ENCODE data around the gene ZDHHC18. TPM values are rescaled to one million over a fixed set of nuclear protein-coding genes. Genes with fewer than 3 reads are reported as not detected.

ZDHHC18 gene
- total RNA-seq (2014; rRNA removed; shearing (Covaris generic)): 18.4 and 19.9 TPM in 2 replicates

GRCh38 chr1:26826261-26827105 is at the start of gene ZDHHC18:
Gene ZDHHC18 (plus strand): TSS chr1:26826688. CDS start chr1:26826805, 117 bp downstream.
- H3K4me3 ChIP-seq: peak within 1 kb of the TSS; percentile 56
- peak; percentile 54 to 62 for DNase-seq (ENCODE audit: low read depth in 1 of 2, low spot score in 2 of 2)
- no peak within 1 kb of the TSS for H3K27ac ChIP-seq
- H3K4me1 ChIP-seq (replicated peaks): peaks cover 18% of the 10 kb centered on the region
- peaks cover 8% of the 10 kb centered on the region; the same call in 1 of the 2 replicates for H3K36me3 ChIP-seq
- no peaks in the 10 kb centered on the region for H3K9me3 ChIP-seq (replicated peaks)
- no peaks in the 10 kb centered on the region for H3K27me3 ChIP-seq (replicated peaks)

DNA sequence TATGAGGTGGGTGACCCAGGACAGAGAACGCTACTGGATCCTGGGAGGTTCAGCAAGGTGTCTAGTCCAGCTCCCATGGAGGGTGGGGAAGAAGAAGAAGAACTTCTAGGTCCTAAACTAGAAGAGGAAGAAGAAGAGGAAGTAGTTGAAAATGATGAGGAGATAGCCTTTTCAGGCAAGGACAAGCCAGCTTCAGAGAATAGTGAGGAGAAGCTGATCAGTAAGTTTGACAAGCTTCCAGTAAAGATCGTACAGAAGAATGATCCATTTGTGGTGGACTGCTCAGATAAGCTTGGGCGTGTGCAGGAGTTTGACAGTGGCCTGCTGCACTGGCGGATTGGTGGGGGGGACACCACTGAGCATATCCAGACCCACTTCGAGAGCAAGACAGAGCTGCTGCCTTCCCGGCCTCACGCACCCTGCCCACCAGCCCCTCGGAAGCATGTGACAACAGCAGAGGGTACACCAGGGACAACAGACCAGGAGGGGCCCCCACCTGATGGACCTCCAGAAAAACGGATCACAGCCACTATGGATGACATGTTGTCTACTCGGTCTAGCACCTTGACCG is 47.3 kb upstream of the ZDHHC18 start:
- no peak for DNase-seq (ENCODE audit: low read depth in 1 of 2, low spot score in 2 of 2)
- Histone ChIP-seq H3K9me3 (replicated peaks) (no peaks in the 10 kb centered on the region), H3K4me3 (no peak overlapping the region), H3K4me1 (replicated peaks) (peaks cover 31% of the 10 kb centered on the region), H3K27me3 (replicated peaks) (no peaks in the 10 kb centered on the region), H3K27ac (no peak overlapping the region), H3K36me3 (peaks cover 92% of the 10 kb centered on the region)

GRCh38 chr1:26780344-26780957 is 46.0 kb upstream of the ZDHHC18 start:
- DNase-seq (ENCODE audit: low read depth in 1 of 2, low spot score in 2 of 2): no peak
- Histone ChIP-seq H3K4me1 (replicated peaks) (peaks cover 43% of the 10 kb centered on the region), H3K9me3 (replicated peaks) (no peaks in the 10 kb centered on the region), H3K27me3 (replicated peaks) (no peaks in the 10 kb centered on the region), H3K27ac (no peak overlapping the region), H3K4me3 (no peak overlapping the region), H3K36me3 (peaks cover 79% of the 10 kb centered on the region)

- H3K4me1 ChIP-seq (replicated peaks): peaks cover 52% of the 10 kb centered on the region
- no peak for DNase-seq (ENCODE audit: low read depth in 1 of 2, low spot score in 2 of 2)
- no peak overlapping the region for H3K27ac ChIP-seq
- no peak overlapping the region for H3K4me3 ChIP-seq
- H3K9me3 ChIP-seq (replicated peaks): no peaks in the 10 kb centered on the region
- peaks cover 71% of the 10 kb centered on the region for H3K36me3 ChIP-seq
- H3K27me3 ChIP-seq (replicated peaks): no peaks in the 10 kb centered on the region
Observed at GRCh38 chr1:26781206-26781825, 45.2 kb upstream of the ZDHHC18 start.

GRCh38 chr1:26782521-26783212 is 43.8 kb upstream of the ZDHHC18 start:
- Histone ChIP-seq H3K36me3 (peaks cover 57% of the 10 kb centered on the region), H3K27ac (no peak overlapping the region), H3K4me3 (no peak overlapping the region), H3K9me3 (replicated peaks) (no peaks in the 10 kb centered on the region), H3K27me3 (replicated peaks) (no peaks in the 10 kb centered on the region), H3K4me1 (replicated peaks) (peaks cover 65% of the 10 kb centered on the region)
- DNase-seq (ENCODE audit: low read depth in 1 of 2, low spot score in 2 of 2): peak in 1 of 2 experiments; percentile 35

GRCh38 chr1:26783646-26784022 is 42.9 kb upstream of the ZDHHC18 start:
- Histone ChIP-seq H3K9me3 (replicated peaks) (no peaks in the 10 kb centered on the region), H3K27me3 (replicated peaks) (no peaks in the 10 kb centered on the region), H3K4me3 (no peak overlapping the region), H3K27ac (no peak overlapping the region), H3K4me1 (replicated peaks) (peaks cover 72% of the 10 kb centered on the region), H3K36me3 (peaks cover 48% of the 10 kb centered on the region)
- DNase-seq (ENCODE audit: low read depth in 1 of 2, low spot score in 2 of 2): no peak

GRCh38 chr1:26784023-26784871 is 42.2 kb upstream of the ZDHHC18 start:
- Histone ChIP-seq H3K9me3 (replicated peaks) (no peaks in the 10 kb centered on the region), H3K4me3 (no peak overlapping the region), H3K27me3 (replicated peaks) (no peaks in the 10 kb centered on the region), H3K36me3 (peaks cover 41% of the 10 kb centered on the region), H3K4me1 (replicated peaks) (peaks cover 78% of the 10 kb centered on the region), H3K27ac (no peak overlapping the region)
- peak; percentile 78 to 87 for DNase-seq (ENCODE audit: low read depth in 1 of 2, low spot score in 2 of 2)

DNA sequence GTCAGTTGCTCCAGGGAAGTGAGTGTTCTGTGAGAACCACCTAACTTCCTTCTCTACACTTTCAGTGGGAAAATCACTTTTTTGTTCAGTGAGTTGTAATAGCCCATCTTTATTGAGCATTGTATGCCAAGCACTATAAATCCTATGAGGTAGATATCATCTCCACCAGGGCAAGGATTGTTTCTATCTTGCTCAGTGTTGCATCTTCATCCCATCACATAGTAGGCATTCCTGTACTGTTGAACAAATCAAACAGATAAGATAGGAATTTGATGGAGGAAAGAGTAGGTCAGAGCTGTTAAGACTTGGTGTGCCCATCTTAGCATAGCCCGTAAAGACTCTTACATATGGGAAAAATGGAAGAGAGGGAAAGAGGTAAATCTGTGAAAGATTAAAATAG is 41.6 kb upstream of the ZDHHC18 start:
- H3K9me3 ChIP-seq (replicated peaks): no peaks in the 10 kb centered on the region
- 0 out of 2 replicates have a peak overlapping the region, but pooled peaks have one; percentile 99 for H3K27ac ChIP-seq
- DNase-seq (ENCODE audit: low read depth in 1 of 2, low spot score in 2 of 2): no peak
- peaks cover 35% of the 10 kb centered on the region for H3K36me3 ChIP-seq
- no peak overlapping the region for H3K4me3 ChIP-seq
- no peaks in the 10 kb centered on the region for H3K27me3 ChIP-seq (replicated peaks)
- peaks cover 84% of the 10 kb centered on the region for H3K4me1 ChIP-seq (replicated peaks)

GRCh38 chr1:26785611-26786436 is 40.7 kb upstream of the ZDHHC18 start:
- no peaks in the 10 kb centered on the region for H3K9me3 ChIP-seq (replicated peaks)
- peak overlapping the region; percentile 99 for H3K27ac ChIP-seq
- H3K4me1 ChIP-seq (replicated peaks): peaks cover 90% of the 10 kb centered on the region
- no peaks in the 10 kb centered on the region for H3K27me3 ChIP-seq (replicated peaks)
- peak in 1 of 2 experiments; percentile 55 for DNase-seq (ENCODE audit: low read depth in 1 of 2, low spot score in 2 of 2)
- no peak overlapping the region for H3K4me3 ChIP-seq
- H3K36me3 ChIP-seq: peaks cover 26% of the 10 kb centered on the region

GRCh38 chr1:26786437-26787380 is 39.8 kb upstream of the ZDHHC18 start:
- peaks cover 17% of the 10 kb centered on the region for H3K36me3 ChIP-seq
- DNase-seq (ENCODE audit: low read depth in 1 of 2, low spot score in 2 of 2): peak; percentile 88 to 89
- H3K4me3 ChIP-seq: peak overlapping the region; percentile 58
- peaks cover 84% of the 10 kb centered on the region for H3K4me1 ChIP-seq (replicated peaks)
- peak overlapping the region; percentile 99 for H3K27ac ChIP-seq
- no peaks in the 10 kb centered on the region for H3K27me3 ChIP-seq (replicated peaks)
- H3K9me3 ChIP-seq (replicated peaks): no peaks in the 10 kb centered on the region

GRCh38 chr1:26787381-26787705 is 39.1 kb upstream of the ZDHHC18 start:
- peak in 1 of 2 experiments; percentile 64 for DNase-seq (ENCODE audit: low read depth in 1 of 2, low spot score in 2 of 2)
- Histone ChIP-seq H3K9me3 (replicated peaks) (no peaks in the 10 kb centered on the region), H3K27ac (peak overlapping the region; percentile 99), H3K4me3 (peak overlapping the region; percentile 58), H3K27me3 (replicated peaks) (no peaks in the 10 kb centered on the region), H3K36me3 (peaks cover 12% of the 10 kb centered on the region), H3K4me1 (replicated peaks) (peaks cover 78% of the 10 kb centered on the region)

Measured in SJSA1 (cell line).